A549 (cell line): Measurements from ENCODE around the gene THYN1.

Experiments
- CBX8 ChIP-seq: fragments of 200-600 bp; sonication (generic); IDR thresholded peaks from 2 replicates; pipeline ENCODE4 v1.6.1; 2016
- CHD4 ChIP-seq: fragments of 200-600 bp; sonication (generic); IDR thresholded peaks from 2 replicates; pipeline ENCODE4 v1.6.1; 2016; ENCODE audit warnings: antibody characterized with exemption, mild to moderate bottlenecking, borderline replicate concordance
- EP300 ChIP-seq, 2 experiments: fragments of >200 bp; sonication (Bioruptor Twin); formaldehyde crosslinking; IDR thresholded peaks; 2 replicates in 1 of 2; 3 replicates in 1 of 2; pipeline ENCODE4 v1.6.1; 2016 to 2017
- KDM1A ChIP-seq: fragments of 200-600 bp; sonication (generic); IDR thresholded peaks from 2 replicates; pipeline ENCODE4 v1.6.1; 2016; ENCODE audit warnings: low read depth, mild to moderate bottlenecking
- MAFK ChIP-seq: fragments of 450-650 bp; IDR thresholded peaks from 2 replicates; pipeline ENCODE4 v1.6.1; 2014; ENCODE audit not compliant: partially characterized antibody
- NPAS2 ChIP-seq: fragments of 250-450 bp; sonication (Bioruptor Pico); IDR thresholded peaks from 2 replicates; pipeline ENCODE4 v1.8.0; 2022; ENCODE audit warnings: mild to moderate bottlenecking, moderate library complexity, borderline replicate concordance
- POLR2A ChIP-seq: IDR thresholded peaks from 2 replicates; pipeline ENCODE4 v1.6.1; 2012; ENCODE audit warnings: mild to moderate bottlenecking, low read length
- RAD21 ChIP-seq, 2 experiments: fragments of >200 bp in 1 of 2; sonication (Bioruptor Twin) in 1 of 2; formaldehyde crosslinking in 1 of 2; IDR thresholded peaks in 1 of 2; conservative IDR thresholded peaks in 1 of 2; 2 replicates in 1 of 2; 3 replicates in 1 of 2; pipeline ENCODE4 v1.6.1; 2012 to 2018; ENCODE audit warnings: inconsistent platforms in 1 of 2
- TP53 ChIP-seq: fragments of 250-450 bp; sonication (Bioruptor Pico); IDR thresholded peaks from 2 replicates; pipeline ENCODE4 v1.5.0; 2021; ENCODE audit warnings: mild to moderate bottlenecking, moderate library complexity
- ZFP36 ChIP-seq: fragments of 450-650 bp; IDR thresholded peaks from 2 replicates; pipeline ENCODE4 v1.6.1; 2014; ENCODE audit warnings: borderline replicate concordance; ENCODE audit not compliant: partially characterized antibody
- TF ChIP-seq, protein P1 (sequence below): fragments of >200 bp; sonication (Bioruptor Twin); formaldehyde crosslinking; IDR thresholded peaks from 3 replicates; pipeline ENCODE4 v1.5.1; 2016
- TF ChIP-seq, protein P2 (sequence below): IDR thresholded peaks from 2 replicates; pipeline ENCODE4 v1.6.1; 2012
- TF ChIP-seq, protein P3 (sequence below): IDR thresholded peaks from 2 replicates; pipeline ENCODE4 v1.6.1; 2012; ENCODE audit warnings: low read depth, borderline replicate concordance

DNA sequence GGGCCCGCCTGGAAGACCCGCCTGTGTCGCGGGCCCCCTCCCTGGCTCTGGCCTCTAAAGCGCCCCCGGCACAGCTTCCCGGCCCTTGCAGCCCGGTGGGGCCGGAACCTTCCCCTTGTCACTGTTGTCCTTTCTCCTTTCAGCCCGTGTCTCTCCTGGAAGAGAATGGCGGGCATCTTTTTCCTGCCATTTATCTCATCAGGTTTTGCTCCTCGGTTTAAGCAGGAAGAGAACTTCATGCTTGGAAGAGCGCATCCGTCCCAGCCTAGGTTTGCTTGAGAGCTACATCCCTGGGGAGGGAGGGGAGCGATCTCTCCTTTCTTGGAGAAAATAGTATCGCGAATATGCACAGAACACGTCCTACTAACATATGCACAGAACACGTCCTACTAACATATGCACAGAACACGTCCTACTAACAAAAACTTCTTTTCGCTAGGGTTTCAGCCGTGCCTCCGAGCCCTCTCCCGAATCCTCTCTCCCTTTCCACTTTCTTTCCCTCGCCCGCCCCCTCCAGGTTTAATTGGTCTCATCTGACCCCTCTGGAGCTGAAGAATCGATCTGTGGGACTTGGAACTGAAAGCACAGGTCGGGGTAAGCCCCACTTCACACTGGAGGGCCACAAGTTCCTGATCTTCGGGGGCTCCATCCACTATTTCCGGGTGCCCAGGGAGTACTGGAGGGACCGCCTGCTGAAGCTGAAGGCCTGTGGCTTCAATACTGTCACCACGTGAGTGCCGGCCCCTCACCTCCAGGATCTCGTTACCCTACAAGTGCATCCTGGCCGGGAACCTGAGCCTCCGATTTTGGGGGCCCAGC, 24.2 kb upstream of the THYN1 start:
- TF ChIP-seq, protein P1, sequence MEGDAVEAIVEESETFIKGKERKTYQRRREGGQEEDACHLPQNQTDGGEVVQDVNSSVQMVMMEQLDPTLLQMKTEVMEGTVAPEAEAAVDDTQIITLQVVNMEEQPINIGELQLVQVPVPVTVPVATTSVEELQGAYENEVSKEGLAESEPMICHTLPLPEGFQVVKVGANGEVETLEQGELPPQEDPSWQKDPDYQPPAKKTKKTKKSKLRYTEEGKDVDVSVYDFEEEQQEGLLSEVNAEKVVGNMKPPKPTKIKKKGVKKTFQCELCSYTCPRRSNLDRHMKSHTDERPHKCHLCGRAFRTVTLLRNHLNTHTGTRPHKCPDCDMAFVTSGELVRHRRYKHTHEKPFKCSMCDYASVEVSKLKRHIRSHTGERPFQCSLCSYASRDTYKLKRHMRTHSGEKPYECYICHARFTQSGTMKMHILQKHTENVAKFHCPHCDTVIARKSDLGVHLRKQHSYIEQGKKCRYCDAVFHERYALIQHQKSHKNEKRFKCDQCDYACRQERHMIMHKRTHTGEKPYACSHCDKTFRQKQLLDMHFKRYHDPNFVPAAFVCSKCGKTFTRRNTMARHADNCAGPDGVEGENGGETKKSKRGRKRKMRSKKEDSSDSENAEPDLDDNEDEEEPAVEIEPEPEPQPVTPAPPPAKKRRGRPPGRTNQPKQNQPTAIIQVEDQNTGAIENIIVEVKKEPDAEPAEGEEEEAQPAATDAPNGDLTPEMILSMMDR, result no peak
- TF ChIP-seq TP53 (no peak), ZFP36 (no peak), RAD21 (conservative IDR thresholded peaks at IDR 0.05 in 1 of 2, IDR thresholded peaks at IDR 0.05 in 1 of 2) (no peak), KDM1A (no peak), POLR2A (no peak), EP300 (IDR thresholded peaks at IDR 0.05) (no peak), CBX8 (no peak), NPAS2 (CRISPR knock-in tag) (no peak), CHD4 (no peak), MAFK (no peak)
- TF ChIP-seq, protein P2, sequence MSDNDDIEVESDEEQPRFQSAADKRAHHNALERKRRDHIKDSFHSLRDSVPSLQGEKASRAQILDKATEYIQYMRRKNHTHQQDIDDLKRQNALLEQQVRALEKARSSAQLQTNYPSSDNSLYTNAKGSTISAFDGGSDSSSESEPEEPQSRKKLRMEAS, result no peak
- TF ChIP-seq, protein P3, sequence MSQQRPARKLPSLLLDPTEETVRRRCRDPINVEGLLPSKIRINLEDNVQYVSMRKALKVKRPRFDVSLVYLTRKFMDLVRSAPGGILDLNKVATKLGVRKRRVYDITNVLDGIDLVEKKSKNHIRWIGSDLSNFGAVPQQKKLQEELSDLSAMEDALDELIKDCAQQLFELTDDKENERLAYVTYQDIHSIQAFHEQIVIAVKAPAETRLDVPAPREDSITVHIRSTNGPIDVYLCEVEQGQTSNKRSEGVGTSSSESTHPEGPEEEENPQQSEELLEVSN, result no peak
